HG03045 (cell line): ENCODE data around the gene GRM1.

Source experiments
- ATAC-seq: cut with Tn5 transposase; IDR thresholded peaks from one replicate; pipeline ENCODE4 v1.9.1; 2021; ENCODE audit warnings: mild to moderate bottlenecking, moderate library complexity; ENCODE audit not compliant: unreplicated experiment

Gene GRM1

GRCh38 chr6:146095481-146095880 is 66.6 kb downstream of the GRM1 start:
- no peak for ATAC-seq

GRCh38 chr6:146097586-146097985 is 68.7 kb downstream of the GRM1 start:
- no peak for ATAC-seq

DNA sequence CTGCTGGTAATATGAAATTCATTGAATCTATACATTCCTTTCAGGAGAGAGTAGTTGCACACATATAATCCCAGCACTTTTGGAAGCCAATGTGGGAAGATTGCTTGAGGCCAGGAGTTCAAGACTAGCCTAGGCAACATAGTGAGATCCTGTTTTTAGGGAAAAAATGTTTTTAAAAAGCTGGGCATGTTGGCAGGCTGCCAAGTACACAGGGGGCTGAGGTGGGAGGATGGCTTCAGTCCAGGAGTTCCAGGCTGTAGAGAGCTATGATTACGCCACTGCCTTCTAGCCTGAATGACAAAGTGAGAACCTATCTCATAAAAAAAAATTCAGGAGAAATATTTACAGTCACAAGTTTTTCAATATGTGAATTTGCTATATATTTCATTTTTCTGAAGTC is 71.9 kb downstream of the GRM1 start:
- no peak for ATAC-seq

GRCh38 chr6:146103416-146104072 is 74.7 kb downstream of the GRM1 start:
- ATAC-seq = no peak

DNA sequence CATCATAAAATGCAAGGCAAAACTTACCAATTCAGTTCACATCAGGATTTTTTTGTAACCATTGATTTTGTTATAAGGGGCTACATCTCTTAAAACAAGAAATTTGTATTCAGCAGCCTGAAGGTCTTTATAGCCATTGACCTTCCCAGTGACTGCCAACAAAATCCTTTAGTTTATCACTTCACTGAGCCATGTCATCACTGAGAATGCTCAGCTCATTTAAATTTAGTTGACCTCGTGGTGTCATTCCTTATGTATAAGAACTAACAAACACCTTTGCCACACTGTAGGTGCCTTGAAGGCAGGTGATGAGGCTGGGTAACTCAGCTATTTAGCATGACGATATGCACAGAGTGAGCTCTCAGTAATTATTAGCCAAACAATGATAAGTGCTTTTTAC is 77.7 kb downstream of the GRM1 start:
- no peak for ATAC-seq

DNA sequence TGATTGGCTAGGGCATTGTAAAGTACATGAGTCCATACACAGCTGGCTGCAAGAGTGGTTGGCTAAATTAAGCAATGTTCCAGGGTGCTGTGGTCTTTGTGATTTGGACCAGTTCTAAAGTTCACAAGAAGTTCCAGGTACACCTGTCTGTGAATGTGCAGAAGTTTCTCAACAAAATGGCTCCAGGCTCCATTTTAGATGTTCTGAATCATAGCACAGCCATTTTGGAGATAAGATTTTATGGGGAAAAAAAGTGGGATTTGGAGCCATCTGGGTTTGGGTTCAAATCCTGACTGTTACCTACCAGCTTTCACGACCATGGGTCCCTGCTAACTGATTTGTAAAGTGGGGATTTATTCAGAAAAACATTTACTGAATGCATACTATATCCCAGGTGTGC is 82.1 kb downstream of the GRM1 start:
- ATAC-seq = no peak

DNA sequence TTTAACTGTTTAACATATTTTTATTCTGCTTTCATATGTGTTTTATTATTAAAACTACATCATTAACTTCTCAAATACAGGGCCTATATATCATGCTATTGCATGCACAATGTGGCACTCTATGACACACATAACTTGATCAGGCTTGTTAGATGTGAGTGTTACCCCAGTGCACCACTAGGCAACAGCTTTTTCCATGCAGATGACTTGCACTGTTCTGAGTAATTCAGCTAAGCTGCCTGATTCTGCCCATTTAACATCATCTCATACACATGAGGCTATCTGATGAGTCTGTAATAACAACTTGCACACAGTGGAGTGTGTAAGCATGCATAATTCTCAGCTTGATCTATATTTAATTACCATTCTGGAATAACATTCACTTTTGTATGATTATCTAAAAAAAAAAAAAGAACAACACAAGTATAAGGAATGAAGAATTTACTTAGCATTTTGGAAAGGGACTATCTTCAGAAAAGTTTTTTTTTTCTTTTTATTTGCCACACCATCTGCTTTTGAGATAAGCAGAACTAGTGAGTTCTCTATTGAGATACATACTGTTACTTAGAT is 83.1 kb downstream of the GRM1 start:
- no peak for ATAC-seq

GRCh38 chr6:146113084-146113623 is 84.3 kb downstream of the GRM1 start:
- no peak for ATAC-seq

GRCh38 chr6:146123616-146124015 is 94.8 kb downstream of the GRM1 start:
- no peak for ATAC-seq

DNA sequence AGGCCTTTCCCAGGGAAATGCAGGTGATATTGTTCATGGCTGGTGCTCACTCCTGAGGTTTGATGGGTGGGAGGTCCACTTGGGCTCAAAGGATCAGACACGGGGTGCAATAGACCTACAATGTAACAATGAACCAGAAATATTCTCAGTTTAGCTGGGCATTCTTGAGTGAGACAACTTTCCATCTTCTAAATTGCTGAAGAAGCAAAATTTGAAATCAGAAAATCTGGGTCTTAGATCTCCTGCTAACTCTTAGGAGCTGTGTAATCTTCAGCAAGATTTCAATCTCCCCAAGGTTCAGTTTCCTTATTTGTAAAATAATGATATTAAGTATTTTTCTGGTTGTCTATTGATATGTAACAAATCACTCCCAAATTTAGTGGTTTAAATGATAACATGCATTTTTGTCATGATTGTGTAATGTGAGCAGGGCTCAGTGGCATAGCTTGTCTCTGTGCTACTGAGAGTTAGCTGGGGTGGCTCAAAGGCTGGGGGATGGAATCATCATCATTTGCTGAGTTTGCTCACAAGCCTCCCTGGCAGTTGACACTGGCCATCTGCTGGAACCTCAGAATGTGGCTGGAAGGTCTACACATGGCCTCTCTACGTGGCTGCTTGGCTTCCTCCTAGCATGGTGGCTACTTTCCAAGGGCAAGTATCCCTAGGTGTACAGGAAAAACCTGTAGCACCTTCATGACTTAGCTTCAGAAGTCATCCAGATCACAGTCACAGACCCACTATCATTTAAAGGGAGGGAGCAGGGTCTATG is 98.8 kb downstream of the GRM1 start:
- no peak for ATAC-seq

- ATAC-seq = no peak
These were observed 105.0 kb downstream of the GRM1 start for GRCh38 chr6:146133866-146134265.

DNA sequence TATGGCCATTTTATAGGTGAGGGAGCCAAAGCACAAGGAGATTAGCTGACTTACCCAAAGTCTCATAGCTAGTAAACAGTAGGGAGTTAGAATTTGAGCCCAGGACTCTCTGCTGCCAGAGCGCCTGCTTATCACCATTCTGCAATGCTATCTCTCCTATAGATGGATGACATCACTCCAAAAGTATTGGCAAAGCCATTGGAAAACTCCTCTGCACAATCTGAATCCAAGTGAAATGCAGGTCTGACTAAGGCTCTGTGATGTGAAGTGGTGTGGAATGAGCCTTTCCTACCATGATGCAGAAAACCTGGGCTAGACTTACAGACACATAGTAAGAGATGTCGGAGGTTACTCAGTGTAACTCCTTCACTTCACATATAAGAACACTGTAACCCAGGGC is 106.3 kb downstream of the GRM1 start:
- no peak for ATAC-seq

DNA sequence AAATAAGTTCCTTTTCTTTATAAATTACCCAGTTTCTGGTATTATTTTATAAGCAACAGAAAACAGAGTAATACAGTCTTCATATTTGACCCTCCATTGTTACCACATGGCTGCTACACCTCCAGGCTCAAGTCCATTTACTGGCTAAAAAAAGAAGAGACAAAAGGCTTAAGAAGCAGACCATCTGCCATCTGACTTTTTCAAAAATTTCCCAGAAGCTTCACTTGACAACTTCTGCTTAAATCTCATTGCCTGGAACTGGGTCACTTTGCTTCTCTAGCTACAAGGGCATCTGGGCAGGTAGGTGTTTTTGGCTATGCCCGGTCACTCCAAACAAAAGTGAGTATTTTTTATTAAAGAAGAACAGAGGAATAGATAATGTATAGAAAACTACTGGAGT is 118.0 kb downstream of the GRM1 start:
- no peak for ATAC-seq

DNA sequence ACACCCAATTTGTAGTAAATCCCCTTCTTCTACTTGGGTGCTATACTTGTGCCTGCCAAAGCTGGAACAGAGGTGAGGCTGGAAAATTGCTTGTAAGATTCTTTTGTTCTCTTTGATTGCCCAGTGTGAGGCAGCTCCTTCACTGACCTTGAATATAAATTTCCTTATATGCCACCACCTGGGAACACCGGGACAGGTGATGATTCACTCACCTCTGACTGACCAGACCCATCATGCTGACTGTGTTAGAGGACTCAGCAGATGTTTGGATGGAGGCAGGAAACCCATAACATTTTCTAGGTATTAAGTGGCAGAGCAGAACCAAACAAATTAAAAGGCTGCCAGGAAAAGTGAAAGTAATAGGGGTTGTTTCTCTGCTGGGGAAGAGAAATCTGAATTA is 120.9 kb downstream of the GRM1 start:
- ATAC-seq = no peak

DNA sequence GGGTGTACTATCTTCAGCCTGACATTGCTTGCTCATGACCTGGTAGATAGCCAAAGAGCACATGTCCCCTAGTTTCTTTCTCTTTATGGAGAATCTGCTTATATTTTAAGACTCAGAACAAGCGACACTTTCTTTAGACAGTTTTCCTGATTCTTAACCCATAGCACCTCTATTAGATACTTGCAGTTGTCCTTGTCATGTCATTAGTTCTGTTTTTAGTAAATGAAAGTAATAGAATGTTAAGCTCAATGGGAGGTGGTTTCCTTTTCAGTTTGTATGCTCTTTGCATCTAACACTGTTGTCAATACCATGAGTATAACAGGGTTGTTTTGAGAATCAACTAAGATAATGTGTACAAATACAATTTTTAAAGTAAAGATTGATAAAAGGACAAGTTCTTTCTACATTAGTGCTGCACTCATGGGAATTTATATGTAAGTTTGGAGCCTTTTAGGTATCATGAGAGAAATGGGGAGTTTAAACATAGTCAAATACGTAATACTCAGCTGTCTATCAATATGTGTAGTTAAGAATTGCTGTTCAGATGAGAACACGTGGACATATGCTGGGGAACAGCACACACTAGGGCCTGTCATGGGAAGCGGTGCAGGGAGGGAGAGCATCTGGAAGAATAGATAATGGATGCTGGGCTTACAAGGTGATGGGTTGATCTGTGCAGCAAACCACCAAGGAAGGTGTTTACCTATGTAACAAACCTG is 124.3 kb downstream of the GRM1 start:
- peak; percentile 98 for ATAC-seq

- no peak for ATAC-seq
These were observed 125.3 kb downstream of the GRM1 start for GRCh38 chr6:146154197-146154596.

- no peak for ATAC-seq
These were observed 132.8 kb downstream of the GRM1 start for GRCh38 chr6:146161664-146162063.

GRCh38 chr6:146169872-146170271 is 141.0 kb downstream of the GRM1 start:
- ATAC-seq = no peak

- no peak for ATAC-seq
These were observed 148.9 kb downstream of the GRM1 start for GRCh38 chr6:146177785-146178184.

- ATAC-seq = no peak
These were observed 155.0 kb downstream of the GRM1 start for GRCh38 chr6:146183831-146184230.

DNA sequence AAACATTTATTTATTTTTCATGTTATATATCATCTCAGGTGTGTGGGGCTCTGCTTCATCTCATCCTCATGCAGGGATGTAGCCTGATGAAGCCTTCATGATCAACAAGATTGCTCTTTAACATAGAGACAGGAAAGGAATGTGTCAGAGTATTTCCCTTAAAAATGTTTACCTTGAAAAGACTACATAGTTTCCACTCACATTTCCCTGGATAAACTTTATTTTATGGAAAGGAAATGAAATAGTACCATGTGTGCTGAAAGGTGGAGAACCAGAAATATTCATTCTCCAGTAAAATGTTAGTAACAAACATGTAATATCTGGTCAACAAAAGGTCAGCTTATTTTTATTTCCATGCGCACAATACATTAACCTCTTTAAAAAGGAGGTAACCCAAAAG is 155.8 kb downstream of the GRM1 start:
- ATAC-seq = no peak
